ENCODE measurements around the gene FNDC1.

FNDC1 gene

GRCh38 chr6:159163901-159164370, 5.3 kb upstream of the FNDC1 start:
- no peak for DNase-seq

GRCh38 chr6:159168536-159169192, 536 bp upstream of the FNDC1 start:
- DNase-seq: peak in 3 of 4 experiments; percentile 11 to 28 (median 23)

- DNase-seq: peak in 3 of 4 experiments; percentile 22 to 50 (median 31)
Measured at GRCh38 chr6:159169557-159170332, 545 bp downstream of the FNDC1 start.

GRCh38 chr6:159170333-159170672, 1.1 kb downstream of the FNDC1 start:
- DNase-seq: no peak

- DNase-seq: no peak
Measured at GRCh38 chr6:159170999-159171712, 2.0 kb downstream of the FNDC1 start.

GRCh38 chr6:159172091-159172491, 2.9 kb downstream of the FNDC1 start:
- no peak for DNase-seq

GRCh38 chr6:159174263-159174969, 5.2 kb downstream of the FNDC1 start:
- DNase-seq: peak; percentile 78 to 89 (median 86)

GRCh38 chr6:159176913-159177312, 7.7 kb downstream of the FNDC1 start:
- no peak for DNase-seq

GRCh38 chr6:159178847-159179246, 9.6 kb downstream of the FNDC1 start:
- no peak for DNase-seq

GRCh38 chr6:159180001-159180400, 10.8 kb downstream of the FNDC1 start:
- no peak for DNase-seq

- DNase-seq: no peak
Measured at GRCh38 chr6:159181914-159182313, 12.7 kb downstream of the FNDC1 start.

GRCh38 chr6:159184559-159184958, 15.4 kb downstream of the FNDC1 start:
- DNase-seq: no peak

- DNase-seq: no peak
Measured at GRCh38 chr6:159190460-159190859, 21.3 kb downstream of the FNDC1 start.

- peak in 2 of 4 experiments; percentile 32 to 44 for DNase-seq
Measured at GRCh38 chr6:159193923-159194322, 24.7 kb downstream of the FNDC1 start.

- DNase-seq: no peak
Measured at GRCh38 chr6:159194421-159194820, 25.2 kb downstream of the FNDC1 start.

GRCh38 chr6:159196430-159196975, 27.3 kb downstream of the FNDC1 start:
- peak in 1 of 4 experiments; percentile 31 for DNase-seq

GRCh38 chr6:159197251-159197650, 28.1 kb downstream of the FNDC1 start:
- DNase-seq: no peak

- DNase-seq: peak; percentile 28 to 70 (median 49)
Measured at GRCh38 chr6:159201336-159201735, 32.1 kb downstream of the FNDC1 start.

- DNase-seq: no peak
Measured at GRCh38 chr6:159203304-159204005, 34.3 kb downstream of the FNDC1 start.

GRCh38 chr6:159204605-159205004, 35.4 kb downstream of the FNDC1 start:
- DNase-seq: no peak

GRCh38 chr6:159212028-159212427, 42.8 kb downstream of the FNDC1 start:
- no peak for DNase-seq

Measured in suppressor macrophage (primary cell).